ENCODE results near the gene ZG16. TPM values are rescaled to one million over a fixed set of nuclear protein-coding genes. Genes with fewer than 3 reads are reported as not detected.

The ZG16 gene
- total and polyA plus RNA-seq, 2 of the 8 experiments (the other 6 are each of a cell fraction or from before 2014, with no cell fraction given), result not detected

- Histone ChIP-seq H4K8ac (ENCODE audit: extremely low read depth, insufficient read depth, low read length) (no peak overlapping the region), H3K9me3 (ENCODE audit: insufficient read depth in 2 of 2, low read depth in 1 of 2, low read length in 1 of 2) (no peaks in the 10 kb centered on the region), H2AK5ac (ENCODE audit: low read depth, low read length) (peak overlapping the region; percentile 82; the same call in 1 of the 2 replicates), H4K5ac (ENCODE audit: insufficient read length, low read depth, low read length) (no peak overlapping the region), H4K20me1 (replicated peaks in 1 of 2; ENCODE audit: control insufficient read depth in 1 of 2, insufficient read depth in 2 of 2, low read length in 2 of 2) (peaks cover 0 to 2% of the 10 kb centered on the region in 2 experiments), H3K79me1 (ENCODE audit: low read depth, low read length) (peaks cover 5% of the 10 kb centered on the region; the same call in 1 of the 2 replicates), H4K91ac (replicated peaks; ENCODE audit: insufficient read length, low read length) (no peak overlapping the region), H2AFZ (ENCODE audit: low read length) (no peak overlapping the region), H2BK120ac (replicated peaks; ENCODE audit: low read depth, low read length) (no peak overlapping the region), H2BK12ac (ENCODE audit: low read depth, low read length) (no peak overlapping the region), H3K23ac (ENCODE audit: insufficient read length) (no peak overlapping the region), H3K23me2 (ENCODE audit: low read depth, low read length) (no peaks in the 10 kb centered on the region; the same call in none of the 2 replicates), H2BK20ac (ENCODE audit: low read length) (no peak overlapping the region), H3K27ac (ENCODE audit: low read depth, low read length) (no peak overlapping the region), H3K79me2 (ENCODE audit: control insufficient read depth in 1 of 2, insufficient read depth in 2 of 2, low read length in 2 of 2) (no peaks in the 10 kb centered on the region), H3K18ac (ENCODE audit: extremely low read depth, low read length) (no peak overlapping the region), H3K4ac (replicated peaks; ENCODE audit: insufficient read length, low read depth, low read length) (no peak overlapping the region), H3K56ac (replicated peaks; ENCODE audit: insufficient read length, low read depth, low read length) (no peak overlapping the region), H3K27me3 (replicated peaks in 1 of 4; ENCODE audit: control insufficient read depth in 3 of 4, extremely low read depth in 1 of 4, insufficient read depth in 3 of 4, low read length in 3 of 4) (no peaks in the 10 kb centered on the region), H2BK15ac (ENCODE audit: low read length) (no peak overlapping the region), H3K9ac (replicated peaks in 1 of 4; ENCODE audit: extremely low read depth in 1 of 4, low read depth in 3 of 4, low read length in 3 of 4) (no peak overlapping the region), H3K4me1 (replicated peaks in 1 of 4; ENCODE audit: control insufficient read depth in 3 of 4, insufficient read depth in 4 of 4, low read length in 3 of 4) (peaks cover 0 to 8% (median 3%) of the 10 kb centered on the region in 4 experiments; a peak in 5 of 7 replicates), H3K14ac (ENCODE audit: insufficient read length) (no peak overlapping the region), H2BK5ac (ENCODE audit: low read depth, low read length) (peak overlapping the region; percentile 39; the same call in 1 of the 2 replicates), H3K36me3 (ENCODE audit: control insufficient read depth in 2 of 4, insufficient read depth in 4 of 4, low read length in 3 of 4) (peaks cover under 1 to 7% (median 6%) of the 10 kb centered on the region in 4 experiments; a peak in 7 of 8 replicates), H3K4me3 (ENCODE audit: extremely low read depth in 1 of 4, insufficient read depth in 2 of 4, low read depth in 3 of 4, low read length in 4 of 4) (no peak overlapping the region), H3K4me2 (ENCODE audit: insufficient read depth in 1 of 2, low read depth in 2 of 2, low read length in 2 of 2) (no peak overlapping the region)
- FAIRE-seq, result no peak
- TF ChIP-seq USF2 (IDR thresholded peaks at IDR 0.05; ENCODE audit: low read length) (no peak), JUN (IDR thresholded peaks at IDR 0.05; ENCODE audit: low read depth, low read length) (no peak), MAFK (IDR thresholded peaks at IDR 0.05; ENCODE audit: low read depth, low read length) (no peak), TCF12 (IDR thresholded peaks at IDR 0.05; ENCODE audit: low read depth, low read length) (no peak), EZH2 (IDR thresholded peaks at IDR 0.05; ENCODE audit: low read depth, low read length, severe bottlenecking) (no peak), POU5F1 (IDR thresholded peaks at IDR 0.05; ENCODE audit: low read depth, low read length) (no peak), BACH1 (IDR thresholded peaks at IDR 0.05; ENCODE audit: low read length) (no peak), RNF2 (IDR thresholded peaks at IDR 0.05; ENCODE audit: borderline replicate concordance, low read depth, low read length, missing control alignments, poor library complexity, severe bottlenecking) (no peak), RFX5 (IDR thresholded peaks at IDR 0.05; ENCODE audit: borderline replicate concordance, low read depth, low read length) (no peak), EGR1 (IDR thresholded peaks at IDR 0.05; ENCODE audit: borderline replicate concordance, low read depth, low read length) (no peak)
- 92% methylated on average over 7 of the region's 7 CpGs; no CpG with 5 or more reads in 1 of the 2 experiments for WGBS, 2 experiments (ENCODE audit: extremely low coverage in 1 of 2, insufficient coverage in 1 of 2, insufficient read length in 1 of 2, insufficient replicate concordance in 2 of 2, low coverage in 1 of 2, low lambda C conversion rate in 2 of 2, missing lambda C conversion rate in 1 of 2)
- ChIA-PET POLR2A (ENCODE audit: partially characterized antibody) (interaction anchor here (0.6 to 16.6 kb wide), 9 partner anchors 10 to 181 kb away, joined by 3 to 167 read pairs (median 6); no protein-coding TSS in a partner anchor), CTCF (ENCODE audit: partially characterized antibody) (interaction anchor here (0.8 to 17.5 kb wide), 3 partner anchors 10 to 28 kb away, joined by 3 to 212 read pairs (median 4); no protein-coding TSS in a partner anchor)
- DNase-seq (ENCODE audit: low read depth in 1 of 2, low spot score in 2 of 2), result no peak
Measured at GRCh38 chr16:29824589-29825144, 46.6 kb downstream of the ZG16 start.
